ENCODE measurements around the gene DHRS11. TPM values are rescaled to one million over a fixed set of nuclear protein-coding genes. Genes with fewer than 3 reads are reported as not detected.
A peak's percentile ranks its signal among the peaks of the same experiment; 100 is the strongest.

The DHRS11 gene
- total RNA-seq, 1 experiment from 2014 or later, result 38.0 TPM

DNA sequence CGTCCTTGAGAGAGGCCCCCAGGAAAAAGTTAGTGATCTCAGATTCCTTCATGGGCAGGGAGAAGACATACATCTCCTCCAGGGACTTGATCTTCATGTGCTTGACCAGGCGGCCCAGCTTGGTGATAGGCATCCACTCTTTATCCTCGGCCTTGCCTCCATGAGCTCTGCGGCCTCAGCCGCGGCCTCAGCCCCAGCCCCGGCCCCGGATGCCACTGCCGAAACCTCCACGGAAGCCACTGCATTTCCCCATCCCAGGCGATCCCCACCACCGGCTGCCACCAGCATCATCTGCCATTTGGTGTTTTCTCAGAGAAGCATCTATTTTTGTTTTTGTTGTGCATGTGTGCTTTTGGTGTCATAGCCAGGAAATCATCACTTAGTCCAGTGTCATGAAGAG, 16.7 kb upstream of the DHRS11 start:
- H3K36me3 Mint-ChIP-seq, result peaks cover 17% of the 10 kb centered on the region
- no peak overlapping the region for H3K27ac Mint-ChIP-seq
- no peak for TF ChIP-seq ZNF232 (CRISPR knock-in tag; IDR thresholded peaks at IDR 0.05)
- TF ChIP-seq, protein P1, sequence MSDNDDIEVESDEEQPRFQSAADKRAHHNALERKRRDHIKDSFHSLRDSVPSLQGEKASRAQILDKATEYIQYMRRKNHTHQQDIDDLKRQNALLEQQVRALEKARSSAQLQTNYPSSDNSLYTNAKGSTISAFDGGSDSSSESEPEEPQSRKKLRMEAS (CRISPR knock-in tag; IDR thresholded peaks at IDR 0.05), result no peak
- TF ChIP-seq ZNF416 (CRISPR knock-in tag; IDR thresholded peaks at IDR 0.05), result no peak
- no peak for TF ChIP-seq GRHL2 (CRISPR knock-in tag; IDR thresholded peaks at IDR 0.05; ENCODE audit: insufficient replicate concordance, severe bottlenecking)
- TF ChIP-seq CREM (CRISPR knock-in tag; IDR thresholded peaks at IDR 0.05), result no peak
- no peak for TF ChIP-seq GTF2I (CRISPR knock-in tag; conservative IDR thresholded peaks at IDR 0.05)
- no peak for TF ChIP-seq FOXJ3 (CRISPR knock-in tag; IDR thresholded peaks at IDR 0.05; ENCODE audit: borderline replicate concordance)
- TF ChIP-seq, protein P2, sequence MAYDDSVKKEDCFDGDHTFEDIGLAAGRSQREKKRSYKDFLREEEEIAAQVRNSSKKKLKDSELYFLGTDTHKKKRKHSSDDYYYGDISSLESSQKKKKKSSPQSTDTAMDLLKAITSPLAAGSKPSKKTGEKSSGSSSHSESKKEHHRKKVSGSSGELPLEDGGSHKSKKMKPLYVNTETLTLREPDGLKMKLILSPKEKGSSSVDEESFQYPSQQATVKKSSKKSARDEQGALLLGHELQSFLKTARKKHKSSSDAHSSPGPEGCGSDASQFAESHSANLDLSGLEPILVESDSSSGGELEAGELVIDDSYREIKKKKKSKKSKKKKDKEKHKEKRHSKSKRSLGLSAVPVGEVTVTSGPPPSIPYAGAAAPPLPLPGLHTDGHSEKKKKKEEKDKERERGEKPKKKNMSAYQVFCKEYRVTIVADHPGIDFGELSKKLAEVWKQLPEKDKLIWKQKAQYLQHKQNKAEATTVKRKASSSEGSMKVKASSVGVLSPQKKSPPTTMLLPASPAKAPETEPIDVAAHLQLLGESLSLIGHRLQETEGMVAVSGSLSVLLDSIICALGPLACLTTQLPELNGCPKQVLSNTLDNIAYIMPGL (CRISPR knock-in tag; IDR thresholded peaks at IDR 0.05), result no peak
- no peak for TF ChIP-seq RORB (CRISPR knock-in tag; IDR thresholded peaks at IDR 0.05)
- TF ChIP-seq, protein P3, sequence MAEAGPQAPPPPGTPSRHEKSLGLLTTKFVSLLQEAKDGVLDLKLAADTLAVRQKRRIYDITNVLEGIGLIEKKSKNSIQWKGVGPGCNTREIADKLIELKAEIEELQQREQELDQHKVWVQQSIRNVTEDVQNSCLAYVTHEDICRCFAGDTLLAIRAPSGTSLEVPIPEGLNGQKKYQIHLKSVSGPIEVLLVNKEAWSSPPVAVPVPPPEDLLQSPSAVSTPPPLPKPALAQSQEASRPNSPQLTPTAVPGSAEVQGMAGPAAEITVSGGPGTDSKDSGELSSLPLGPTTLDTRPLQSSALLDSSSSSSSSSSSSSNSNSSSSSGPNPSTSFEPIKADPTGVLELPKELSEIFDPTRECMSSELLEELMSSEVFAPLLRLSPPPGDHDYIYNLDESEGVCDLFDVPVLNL (CRISPR knock-in tag; IDR thresholded peaks at IDR 0.05; ENCODE audit: borderline replicate concordance, low read depth), result no peak
- TF ChIP-seq MXD4 (CRISPR knock-in tag; IDR thresholded peaks at IDR 0.05; ENCODE audit: borderline replicate concordance), result no peak
- no peak for TF ChIP-seq ZBTB21 (CRISPR knock-in tag; IDR thresholded peaks at IDR 0.05; ENCODE audit: borderline replicate concordance)
- no peak for TF ChIP-seq SP1 (CRISPR knock-in tag; conservative IDR thresholded peaks at IDR 0.05)
- TF ChIP-seq MYBL2 (CRISPR knock-in tag; IDR thresholded peaks at IDR 0.05), result no peak
- TF ChIP-seq NFE2L1 (CRISPR knock-in tag; IDR thresholded peaks at IDR 0.05), result no peak
- no peak for TF ChIP-seq TEAD4 (CRISPR knock-in tag; IDR thresholded peaks at IDR 0.05)
- TF ChIP-seq, protein P4, sequence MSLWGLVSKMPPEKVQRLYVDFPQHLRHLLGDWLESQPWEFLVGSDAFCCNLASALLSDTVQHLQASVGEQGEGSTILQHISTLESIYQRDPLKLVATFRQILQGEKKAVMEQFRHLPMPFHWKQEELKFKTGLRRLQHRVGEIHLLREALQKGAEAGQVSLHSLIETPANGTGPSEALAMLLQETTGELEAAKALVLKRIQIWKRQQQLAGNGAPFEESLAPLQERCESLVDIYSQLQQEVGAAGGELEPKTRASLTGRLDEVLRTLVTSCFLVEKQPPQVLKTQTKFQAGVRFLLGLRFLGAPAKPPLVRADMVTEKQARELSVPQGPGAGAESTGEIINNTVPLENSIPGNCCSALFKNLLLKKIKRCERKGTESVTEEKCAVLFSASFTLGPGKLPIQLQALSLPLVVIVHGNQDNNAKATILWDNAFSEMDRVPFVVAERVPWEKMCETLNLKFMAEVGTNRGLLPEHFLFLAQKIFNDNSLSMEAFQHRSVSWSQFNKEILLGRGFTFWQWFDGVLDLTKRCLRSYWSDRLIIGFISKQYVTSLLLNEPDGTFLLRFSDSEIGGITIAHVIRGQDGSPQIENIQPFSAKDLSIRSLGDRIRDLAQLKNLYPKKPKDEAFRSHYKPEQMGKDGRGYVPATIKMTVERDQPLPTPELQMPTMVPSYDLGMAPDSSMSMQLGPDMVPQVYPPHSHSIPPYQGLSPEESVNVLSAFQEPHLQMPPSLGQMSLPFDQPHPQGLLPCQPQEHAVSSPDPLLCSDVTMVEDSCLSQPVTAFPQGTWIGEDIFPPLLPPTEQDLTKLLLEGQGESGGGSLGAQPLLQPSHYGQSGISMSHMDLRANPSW (CRISPR knock-in tag; conservative IDR thresholded peaks at IDR 0.05; ENCODE audit: low read depth), result no peak
- no peak for TF ChIP-seq CREB1 (CRISPR knock-in tag; IDR thresholded peaks at IDR 0.05)
- no peak for TF ChIP-seq ETV6 (CRISPR knock-in tag; IDR thresholded peaks at IDR 0.05)
- TF ChIP-seq, protein P5, sequence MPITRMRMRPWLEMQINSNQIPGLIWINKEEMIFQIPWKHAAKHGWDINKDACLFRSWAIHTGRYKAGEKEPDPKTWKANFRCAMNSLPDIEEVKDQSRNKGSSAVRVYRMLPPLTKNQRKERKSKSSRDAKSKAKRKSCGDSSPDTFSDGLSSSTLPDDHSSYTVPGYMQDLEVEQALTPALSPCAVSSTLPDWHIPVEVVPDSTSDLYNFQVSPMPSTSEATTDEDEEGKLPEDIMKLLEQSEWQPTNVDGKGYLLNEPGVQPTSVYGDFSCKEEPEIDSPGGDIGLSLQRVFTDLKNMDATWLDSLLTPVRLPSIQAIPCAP (CRISPR knock-in tag; IDR thresholded peaks at IDR 0.05), result no peak
- DNase-seq (ENCODE audit: low spot score), result no peak
- POLR2A ChIA-PET, result no interaction called here
- H3K4me3 Mint-ChIP-seq, result no peak overlapping the region
- H3K27me3 Mint-ChIP-seq (ENCODE audit: low read depth), result no peaks in the 10 kb centered on the region
- no peaks in the 10 kb centered on the region for H3K9me3 Mint-ChIP-seq
- CTCF ChIA-PET, result no interaction called here
- no peak for ATAC-seq
- no peaks in the 10 kb centered on the region for H3K4me1 Mint-ChIP-seq

DNA sequence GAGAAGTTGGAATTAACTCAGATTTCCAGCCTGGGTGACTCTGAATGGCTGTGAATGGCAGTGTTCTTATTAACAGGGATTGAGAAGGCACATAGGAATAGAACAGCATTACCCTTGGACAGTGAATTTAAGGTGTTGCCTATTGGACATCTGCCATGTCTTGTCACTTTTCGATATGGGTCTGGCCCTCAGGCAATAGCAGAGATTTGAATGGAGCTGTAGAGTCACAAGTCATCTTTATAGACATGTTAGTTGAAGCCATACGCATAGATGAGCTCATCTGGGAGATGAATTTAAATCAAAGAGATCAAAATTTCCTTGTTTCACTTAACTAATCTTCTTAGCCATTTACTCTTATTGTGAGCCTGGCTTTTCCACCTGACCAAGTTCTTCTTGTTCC, 14.9 kb upstream of the DHRS11 start:
- H3K27ac Mint-ChIP-seq, result 0 out of 2 replicates have a peak overlapping the region, but pooled peaks have one; percentile 60
- TF ChIP-seq, protein P6, sequence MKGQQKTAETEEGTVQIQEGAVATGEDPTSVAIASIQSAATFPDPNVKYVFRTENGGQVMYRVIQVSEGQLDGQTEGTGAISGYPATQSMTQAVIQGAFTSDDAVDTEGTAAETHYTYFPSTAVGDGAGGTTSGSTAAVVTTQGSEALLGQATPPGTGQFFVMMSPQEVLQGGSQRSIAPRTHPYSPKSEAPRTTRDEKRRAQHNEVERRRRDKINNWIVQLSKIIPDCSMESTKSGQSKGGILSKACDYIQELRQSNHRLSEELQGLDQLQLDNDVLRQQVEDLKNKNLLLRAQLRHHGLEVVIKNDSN (CRISPR knock-in tag; IDR thresholded peaks at IDR 0.05), result no peak
- no peak for TF ChIP-seq HMGA2 (CRISPR knock-in tag; IDR thresholded peaks at IDR 0.05)
- no peak for TF ChIP-seq ZNF317 (CRISPR knock-in tag; IDR thresholded peaks at IDR 0.05; ENCODE audit: borderline replicate concordance, low read depth)
- no peak for TF ChIP-seq NFYB (CRISPR knock-in tag; conservative IDR thresholded peaks at IDR 0.05; ENCODE audit: low read depth)
- TF ChIP-seq, protein P7, sequence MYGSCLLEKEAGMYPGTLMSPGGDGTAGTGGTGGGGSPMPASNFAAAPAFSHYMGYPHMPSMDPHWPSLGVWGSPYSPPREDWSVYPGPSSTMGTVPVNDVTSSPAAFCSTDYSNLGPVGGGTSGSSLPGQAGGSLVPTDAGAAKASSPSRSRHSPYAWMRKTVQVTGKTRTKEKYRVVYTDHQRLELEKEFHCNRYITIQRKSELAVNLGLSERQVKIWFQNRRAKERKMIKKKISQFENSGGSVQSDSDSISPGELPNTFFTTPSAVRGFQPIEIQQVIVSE (CRISPR knock-in tag; IDR thresholded peaks at IDR 0.05; ENCODE audit: borderline replicate concordance), result no peak
- no peak for TF ChIP-seq GRHL2 (CRISPR knock-in tag; IDR thresholded peaks at IDR 0.05; ENCODE audit: insufficient replicate concordance, severe bottlenecking)
- TF ChIP-seq ELF4 (CRISPR knock-in tag; IDR thresholded peaks at IDR 0.05; ENCODE audit: low read depth), result no peak
- no peak for TF ChIP-seq CREB1 (CRISPR knock-in tag; IDR thresholded peaks at IDR 0.05)
- DNase-seq (ENCODE audit: low spot score), result no peak
- H3K4me1 Mint-ChIP-seq, result no peaks in the 10 kb centered on the region
- no peak overlapping the region for H3K4me3 Mint-ChIP-seq
- POLR2A ChIA-PET, result no interaction called here
- peaks cover 30% of the 10 kb centered on the region for H3K36me3 Mint-ChIP-seq
- no peaks in the 10 kb centered on the region for H3K9me3 Mint-ChIP-seq
- no peaks in the 10 kb centered on the region for H3K27me3 Mint-ChIP-seq (ENCODE audit: low read depth)
- CTCF ChIA-PET, result no interaction called here
- ATAC-seq, result no peak

Measured in WTC11 (cell line).